GM20431 (cell line): Measurements from ENCODE around the gene SLC6A6.

Source experiments
- in situ Hi-C: fragments of 300-500 bp; cut with MseI, MboI; formaldehyde crosslinking; loops from one replicate; pipeline ENCODE4 v1.15.0; 2020; ENCODE audit warnings: low sequenced_read_pairs; ENCODE audit not compliant: unreplicated experiment

The SLC6A6 gene

DNA sequence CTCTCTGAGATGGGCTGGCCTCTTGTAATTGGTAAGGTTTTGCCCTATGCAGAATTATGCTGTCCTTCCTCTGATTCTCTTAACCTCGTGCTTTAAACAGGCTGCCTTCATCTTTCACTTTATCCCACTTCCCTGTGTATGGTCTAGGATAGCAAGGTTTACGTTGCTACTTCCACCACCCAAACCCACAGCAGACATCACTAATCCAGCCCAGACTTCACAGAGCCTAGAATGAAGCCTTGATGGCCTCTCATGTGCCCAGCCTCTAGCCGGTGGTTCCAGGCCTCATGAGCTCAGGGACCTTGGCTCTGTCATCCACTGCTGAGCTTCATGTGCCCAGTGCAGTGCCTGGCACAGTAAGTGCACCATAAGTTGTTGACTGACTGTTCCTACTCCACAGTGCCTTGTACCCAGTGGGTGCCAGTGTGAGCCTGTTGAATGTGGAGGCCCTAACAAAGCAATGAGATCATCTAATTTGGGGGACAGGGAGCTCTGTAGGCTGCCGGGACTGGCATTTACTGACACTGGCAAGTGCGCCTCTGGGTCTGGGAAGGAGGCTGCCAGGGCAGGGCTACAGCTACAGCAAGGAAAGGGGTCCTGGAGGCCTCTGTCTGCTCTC is 12.5 kb downstream of the SLC6A6 start:
- in situ Hi-C loops, result no loop called here

DNA sequence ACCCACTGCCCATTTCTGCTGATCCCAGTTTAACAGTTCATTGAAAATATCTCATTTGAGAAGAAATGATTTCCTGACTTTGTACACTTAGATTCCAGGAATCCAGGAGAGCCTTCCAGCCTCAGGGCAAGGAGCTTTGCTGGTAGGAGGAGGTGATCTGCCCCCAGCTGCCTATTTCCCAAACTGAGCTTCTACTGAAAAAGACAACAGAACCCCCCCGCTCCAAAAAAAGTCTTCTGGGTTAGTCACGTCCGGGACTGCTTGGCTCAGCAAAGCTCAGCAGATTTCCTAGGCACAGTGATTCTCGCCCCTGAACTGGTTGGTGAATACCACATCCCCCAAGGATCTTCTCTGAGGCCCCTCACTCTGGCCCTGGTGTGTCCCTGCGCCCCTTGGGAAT is 13.1 kb downstream of the SLC6A6 start:
- in situ Hi-C loops, result no loop called here

DNA sequence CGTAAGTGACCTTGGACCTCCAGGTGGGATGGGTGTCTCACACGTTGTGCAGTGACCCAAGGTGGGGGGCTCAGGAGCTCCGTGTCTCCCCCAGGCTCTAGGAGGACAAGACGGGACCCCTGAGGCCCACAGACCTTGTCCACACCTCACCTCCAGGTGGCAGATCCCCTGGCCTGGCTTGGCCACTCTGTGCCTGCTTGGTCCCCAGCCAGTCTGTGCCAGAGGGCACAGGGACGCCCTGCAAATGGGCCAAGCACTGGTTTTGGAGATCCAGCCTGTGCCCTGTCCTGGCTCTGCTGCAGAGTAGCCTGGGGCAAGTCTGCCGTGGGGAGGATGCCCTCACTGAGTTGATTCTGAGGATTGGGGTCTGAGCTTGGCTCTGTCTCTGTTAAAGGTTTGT is 14.0 kb downstream of the SLC6A6 start:
- in situ Hi-C loops, result no loop called here

GRCh38 chr3:14418296-14419250 is 16.2 kb downstream of the SLC6A6 start:
- in situ Hi-C loops, result no loop called here

DNA sequence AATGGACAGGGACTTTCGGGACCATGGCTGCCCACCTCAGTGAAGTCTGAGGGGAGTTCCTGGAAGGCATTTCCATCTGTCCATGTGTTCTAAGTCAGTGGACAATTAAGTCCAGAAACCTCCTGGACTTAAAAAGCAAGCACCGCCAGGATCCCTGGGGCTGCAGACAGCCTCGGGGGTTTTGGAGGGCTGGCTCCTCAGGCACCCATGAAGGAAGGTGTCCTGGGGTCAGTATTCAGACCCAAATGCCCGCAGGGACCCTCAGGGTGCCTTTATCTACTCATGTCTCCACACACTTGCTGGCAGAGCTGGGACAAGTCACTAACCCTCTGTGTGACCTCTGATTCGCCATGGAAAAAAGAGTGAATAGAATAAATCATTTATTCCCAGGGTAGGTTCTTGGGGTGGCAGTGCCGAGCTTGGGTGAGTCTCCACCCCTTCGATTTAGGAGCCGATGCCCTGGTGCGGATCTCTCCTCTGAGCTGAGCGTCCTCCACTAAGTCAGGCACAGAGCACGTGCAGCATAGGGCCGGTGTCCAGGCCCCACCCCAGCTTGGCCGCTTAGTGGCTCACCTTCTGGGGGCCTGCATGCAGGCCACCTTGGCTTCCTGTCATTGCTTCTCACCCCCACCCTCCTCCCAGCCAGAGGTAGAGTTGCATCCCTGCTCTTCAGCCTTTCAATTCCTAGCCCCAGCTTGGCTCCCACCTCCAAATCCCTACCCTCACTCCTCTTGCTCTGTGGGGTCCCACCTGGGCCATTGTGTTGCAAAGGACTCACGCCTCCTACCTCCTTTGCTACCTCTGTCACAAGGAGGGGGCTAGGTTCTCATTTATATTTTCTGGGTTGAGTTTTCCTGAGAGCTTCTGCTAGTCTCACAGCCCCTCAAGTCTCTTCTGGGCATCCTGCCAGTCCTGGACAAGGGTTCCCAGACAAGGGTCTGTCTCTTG is 19.9 kb downstream of the SLC6A6 start:
- in situ Hi-C loops, result no loop called here

GRCh38 chr3:14423197-14423743 is 20.9 kb downstream of the SLC6A6 start:
- in situ Hi-C loops, result no loop called here

DNA sequence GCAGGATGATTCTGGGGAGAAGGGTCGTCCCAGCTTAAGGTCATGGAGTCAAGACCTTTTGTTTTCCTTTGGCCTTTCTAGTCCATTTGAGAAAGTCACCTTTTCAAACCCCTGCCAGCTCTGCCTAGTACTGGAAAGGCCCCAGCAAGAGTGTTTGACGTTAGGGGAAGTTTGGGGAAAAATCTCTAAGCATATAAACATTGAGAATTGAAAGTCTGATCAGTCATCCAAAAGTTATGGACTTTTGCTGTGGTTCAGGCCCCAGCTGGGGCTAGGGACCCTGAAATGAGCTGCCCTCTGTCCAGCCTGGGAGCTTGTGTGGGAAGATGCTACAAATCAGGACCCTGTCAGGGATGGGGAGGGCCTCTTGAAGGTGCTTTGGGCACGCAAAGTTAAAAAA is 21.6 kb downstream of the SLC6A6 start:
- in situ Hi-C loops, result no loop called here

GRCh38 chr3:14424711-14425580 is 22.5 kb downstream of the SLC6A6 start:
- in situ Hi-C loops, result no loop called here

DNA sequence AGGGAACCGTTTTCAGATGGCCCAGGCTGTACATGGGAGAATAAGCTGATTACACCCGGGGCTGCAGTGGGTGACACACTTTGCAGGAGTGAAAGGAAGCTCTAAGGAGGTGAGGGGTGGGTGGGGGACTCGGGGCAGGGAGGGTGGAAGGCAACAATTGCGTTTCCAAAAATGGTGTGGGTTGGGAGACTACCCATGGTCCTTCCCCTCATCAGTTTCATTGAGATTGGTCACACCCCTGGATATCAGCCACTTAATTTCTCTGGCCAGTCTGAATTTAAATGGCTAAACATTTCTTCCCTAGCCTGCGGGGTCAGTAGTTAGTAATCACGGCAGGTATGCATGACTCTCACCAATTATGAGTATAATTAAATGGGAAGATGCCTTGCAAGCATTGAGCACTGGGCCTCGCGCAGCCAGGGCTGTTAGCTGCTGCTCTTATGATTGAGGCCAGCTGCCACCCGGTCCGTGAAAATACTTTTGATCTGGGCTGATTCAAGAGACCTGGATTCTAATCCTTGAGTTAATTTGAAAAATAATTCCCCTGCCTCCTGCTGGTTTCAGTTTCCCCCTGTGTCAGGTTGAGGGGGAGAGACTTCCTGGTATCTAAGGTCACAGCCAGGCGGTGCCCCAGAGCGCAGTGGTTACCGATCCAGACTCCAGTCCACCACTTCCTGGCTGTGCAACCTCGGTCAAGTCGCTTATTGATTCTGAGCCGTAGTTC is 23.3 kb downstream of the SLC6A6 start:
- in situ Hi-C loops, result no loop called here

- in situ Hi-C loops, result no loop called here
Observed at GRCh38 chr3:14426305-14426620, 23.9 kb downstream of the SLC6A6 start.

- in situ Hi-C loops, result no loop called here
Observed at GRCh38 chr3:14428087-14429033, 26.0 kb downstream of the SLC6A6 start.

GRCh38 chr3:14429237-14429636 is 26.8 kb downstream of the SLC6A6 start:
- in situ Hi-C loops, result no loop called here

DNA sequence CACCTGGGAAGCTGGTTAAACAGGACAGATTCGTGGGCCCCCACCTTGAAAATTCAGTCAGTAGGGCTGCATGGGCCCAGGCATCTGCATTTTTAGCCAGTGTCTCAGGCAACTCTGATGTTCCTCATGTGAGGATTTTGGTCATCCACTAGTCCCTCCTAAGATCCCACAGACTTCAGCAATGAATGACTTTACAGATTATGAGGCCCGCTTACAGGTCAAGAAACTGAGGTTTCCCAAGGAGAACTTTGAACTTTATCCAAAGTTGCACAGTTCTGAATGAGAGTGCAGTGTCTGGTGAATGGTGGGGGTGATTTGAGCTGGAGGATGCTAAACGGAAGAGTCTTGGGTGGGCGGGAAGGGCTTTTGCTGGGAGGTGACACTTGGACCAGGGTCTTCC is 27.2 kb downstream of the SLC6A6 start:
- in situ Hi-C loops, result no loop called here

DNA sequence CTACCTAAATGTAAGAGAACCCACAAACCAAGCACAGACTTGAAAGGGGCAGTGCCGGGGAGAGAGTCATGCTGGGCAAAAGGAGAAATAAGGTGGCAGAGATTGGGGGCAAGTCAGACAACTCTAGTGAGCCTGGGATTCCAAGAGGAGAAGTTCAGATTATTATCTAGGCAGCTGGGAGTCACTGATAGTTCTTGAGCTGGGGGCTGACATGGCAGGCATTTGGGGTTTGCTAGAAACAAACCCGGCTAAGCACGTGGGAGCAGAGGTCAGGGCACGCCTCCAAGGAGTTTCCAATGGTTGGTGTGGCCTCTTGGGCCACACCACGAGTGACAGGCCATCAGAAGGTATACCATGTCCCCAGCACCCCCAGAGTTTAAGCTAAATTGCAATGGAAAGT is 27.6 kb downstream of the SLC6A6 start:
- in situ Hi-C loops, result no loop called here

- in situ Hi-C loops, result no loop called here
Observed at GRCh38 chr3:14430706-14431451, 28.5 kb downstream of the SLC6A6 start.

GRCh38 chr3:14431452-14431916 is 29.1 kb downstream of the SLC6A6 start:
- in situ Hi-C loops, result no loop called here
